Cardiac muscle cell (in vitro differentiated cells and primary cell): ENCODE data around the gene PTGDR. TPM values are rescaled to one million over a fixed set of nuclear protein-coding genes. Genes with fewer than 3 reads are reported as not detected.

Experiments
- DNase-seq, 2 donors: peaks; one replicate each; pipeline versions ENCODE4 v3.0.0 to v3.0.0-alpha.2; 2010 to 2017; ENCODE audit warnings: low read depth in 1 of 2, low spot score in 1 of 2
- H3K27ac ChIP-seq: fragments of 200-600 bp; sonication (generic); 2 replicates; pipeline ENCODE4 v1.5.1; 2016
- H3K27me3 ChIP-seq: fragments of 200-600 bp; sonication (generic); 2 replicates; pipeline ENCODE4 v1.6.0; 2016; ENCODE audit warnings: control low read depth
- H3K36me3 ChIP-seq: fragments of 200-600 bp; sonication (generic); 2 replicates; pipeline ENCODE4 v1.5.1; 2016; ENCODE audit warnings: control low read depth
- H3K4me1 ChIP-seq: fragments of 200-600 bp; sonication (generic); 2 replicates; pipeline ENCODE4 v1.8.1; 2017; ENCODE audit warnings: low read depth, mild to moderate bottlenecking, mixed run types
- H3K4me3 ChIP-seq: fragments of 200-600 bp; sonication (generic); 2 replicates; pipeline ENCODE4 v1.5.1; 2016; ENCODE audit warnings: mild to moderate bottlenecking
- H3K9me3 ChIP-seq: fragments of 200-600 bp; sonication (generic); 2 replicates; pipeline ENCODE4 v1.5.1; 2017; ENCODE audit warnings: low read depth, mild to moderate bottlenecking, control low read depth
- CTCF ChIP-seq: IDR thresholded peaks from 2 replicates; pipeline ENCODE4 v1.5.1; 2012; ENCODE audit warnings: low read depth, mild to moderate bottlenecking, low read length
- polyA plus RNA-seq: library from polyadenylated mRNA; unstranded; fragments of >200 nt; fragmentation: Nextera tagmentation; extraction: Ambion mirVana; gene quantifications from 2 replicates; pipeline ENCODE4 v1.2.1, GENCODE V29; 2016
- total RNA-seq: library from RNA; depleted of rRNA; stranded (reverse); fragments of >200 nt; gene quantifications from 2 replicates; pipeline ENCODE4 v1.2.3, GENCODE V29; 2016

Gene PTGDR
- total and polyA plus RNA-seq, 2 experiments from 2014 or later, result not detected

- H3K27me3 ChIP-seq, result no peaks in the 10 kb centered on the region
- no peaks in the 10 kb centered on the region for H3K36me3 ChIP-seq
- no peak overlapping the region for H3K27ac ChIP-seq
- no peaks in the 10 kb centered on the region for H3K9me3 ChIP-seq
- H3K4me3 ChIP-seq, result no peak overlapping the region
- DNase-seq, result no peak
- no peak for TF ChIP-seq CTCF
- no peaks in the 10 kb centered on the region for H3K4me1 ChIP-seq
These were observed 39.8 kb upstream of the PTGDR start for GRCh38 chr14:52227619-52228222.

- Histone ChIP-seq H3K9me3 (no peaks in the 10 kb centered on the region), H3K4me1 (no peaks in the 10 kb centered on the region), H3K4me3 (no peak overlapping the region), H3K27ac (no peak overlapping the region), H3K27me3 (no peaks in the 10 kb centered on the region), H3K36me3 (no peaks in the 10 kb centered on the region)
- no peak for TF ChIP-seq CTCF
- no peak for DNase-seq
These were observed 33.8 kb upstream of the PTGDR start for GRCh38 chr14:52233693-52234092.

- Histone ChIP-seq H3K36me3 (no peaks in the 10 kb centered on the region), H3K4me3 (no peak overlapping the region), H3K9me3 (no peaks in the 10 kb centered on the region), H3K27me3 (no peaks in the 10 kb centered on the region), H3K27ac (no peak overlapping the region), H3K4me1 (no peaks in the 10 kb centered on the region)
- DNase-seq, result no peak
- no peak for TF ChIP-seq CTCF
These were observed 32.1 kb upstream of the PTGDR start for GRCh38 chr14:52235434-52235833.

GRCh38 chr14:52235866-52236510 lies 31.5 kb upstream of the PTGDR start:
- TF ChIP-seq CTCF, result no peak
- Histone ChIP-seq H3K4me3 (no peak overlapping the region), H3K9me3 (no peaks in the 10 kb centered on the region), H3K27ac (no peak overlapping the region), H3K4me1 (no peaks in the 10 kb centered on the region), H3K36me3 (no peaks in the 10 kb centered on the region), H3K27me3 (no peaks in the 10 kb centered on the region)
- DNase-seq, result no peak

GRCh38 chr14:52238682-52239081 lies 28.8 kb upstream of the PTGDR start:
- no peak for TF ChIP-seq CTCF
- DNase-seq, result no peak
- no peaks in the 10 kb centered on the region for H3K9me3 ChIP-seq

More at GRCh38 chr14:52238682-52239081, 28.8 kb upstream of the PTGDR start:
- Histone ChIP-seq H3K36me3 (no peaks in the 10 kb centered on the region), H3K4me3 (no peak overlapping the region), H3K27ac (no peak overlapping the region), H3K27me3 (no peaks in the 10 kb centered on the region), H3K4me1 (no peaks in the 10 kb centered on the region)
